ENCODE measurements around the gene FCRL6.

DNA sequence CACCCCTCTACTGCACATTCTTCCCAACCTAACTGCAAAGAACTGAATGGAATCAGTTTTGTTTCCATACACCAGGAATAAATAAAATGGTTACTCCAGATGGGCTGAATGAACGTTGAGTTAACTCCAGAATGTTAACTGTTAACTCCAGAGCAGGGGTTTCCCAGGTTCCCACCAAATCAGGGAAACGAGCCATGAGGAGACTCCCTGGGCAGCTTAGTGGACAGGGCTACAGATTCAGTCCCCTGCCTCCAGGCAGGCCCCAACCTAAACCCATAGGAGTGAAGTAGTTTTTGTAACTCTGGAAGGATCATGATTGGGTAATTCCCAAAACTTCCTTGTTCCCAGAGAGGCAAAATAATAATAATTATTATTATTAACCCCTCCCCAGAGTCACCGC lies 46.2 kb downstream of the FCRL6 start:
- TF ChIP-seq EZH2phosphoT487 (IDR thresholded peaks at IDR 0.05; ENCODE audit: insufficient read depth, low read depth) (no peak), EZH2 (IDR thresholded peaks at IDR 0.05; ENCODE audit: insufficient read depth, poor library complexity, severe bottlenecking) (no peak)
